Esophagus squamous epithelium (tissue), 5 donors: Measurements from ENCODE around the gene BAZ2A. TPM values are rescaled to one million over a fixed set of nuclear protein-coding genes. Genes with fewer than 3 reads are reported as not detected.

Source experiments
- DNase-seq: peaks from one replicate; lab custom pipeline; 2025; lab: John Stamatoyannopoulos, UW
- H3K27ac ChIP-seq, 4 donors: fragments of 200-600 bp; sonication (generic); one replicate each; pipeline ENCODE4 v1.5.1; 2016 to 2019; ENCODE audit warnings: mild to moderate bottlenecking in 1 of 4
- H3K27me3 ChIP-seq, 4 donors: fragments of 200-600 bp; sonication (generic); 1 replicate in 3 of 4; 2 replicates in 1 of 4; pipeline versions ENCODE4 v1.5.1 to v1.6.0; 2017 to 2021; ENCODE audit warnings: antibody characterized with exemption in 1 of 4
- H3K36me3 ChIP-seq, 3 donors: fragments of 200-600 bp; sonication (generic); one replicate each; pipeline ENCODE4 v1.5.1; 2016 to 2019
- H3K4me1 ChIP-seq, 3 donors: fragments of 200-600 bp; sonication (generic); one replicate each; pipeline ENCODE4 v1.5.1; 2017 to 2019
- H3K4me3 ChIP-seq, 4 donors: fragments of 200-600 bp; sonication (generic); 1 replicate in 3 of 4; 2 replicates in 1 of 4; pipeline ENCODE4 v1.5.1; 2016 to 2019; ENCODE audit warnings: mild to moderate bottlenecking in 2 of 4, moderate library complexity in 1 of 4
- H3K9me3 ChIP-seq, 3 donors: fragments of 200-600 bp; sonication (generic); one replicate each; pipeline ENCODE4 v1.5.1; 2016 to 2019
- CTCF ChIP-seq, 6 experiments: fragments of 450-650 bp in 4 of 6; fragments of 200-600 bp in 2 of 6; sonication (generic) in 2 of 6; IDR thresholded peaks; one replicate each; pipeline ENCODE4 v1.5.1; 2016 to 2019; ENCODE audit warnings: antibody characterized with exemption in 6 of 6, mild to moderate bottlenecking in 4 of 6, moderate library complexity in 4 of 6
- POLR2A ChIP-seq, 4 donors: fragments of 450-650 bp; IDR thresholded peaks; one replicate each; pipeline ENCODE4 v1.6.1; 2017; ENCODE audit warnings: antibody characterized with exemption in 4 of 4, mild to moderate bottlenecking in 4 of 4, moderate library complexity in 3 of 4
- WGBS, 2 donors: methylation state at CpG; one replicate each; pipeline ENCODE4 v1.1.5; 2018; 5-methylcytosine and 5-hydroxymethylcytosine counted together
- intact Hi-C: fragments of 100-400 bp; cut with DNase I; formaldehyde crosslinking; loops from one replicate; pipeline ENCODE4 v1.15.0; 2022
- total RNA-seq, 4 donors: library from RNA; depleted of rRNA; stranded (reverse); fragments of >200 nt; gene quantifications; one replicate each; pipeline ENCODE4 v1.1.0, GENCODE V29; 2016
- donor health status: DM: yes; HTN: yes; CAD: no.

The BAZ2A gene
- total RNA-seq, 4 donors from 2014 or later = 36.7 to 65.3 (median 59.8) TPM

GRCh38 chr12:56644654-56645053 is 14.5 kb upstream of the BAZ2A start:
- H3K36me3 ChIP-seq = peaks cover 31 to 50% (median 42%) of the 10 kb centered on the region in 3 donors
- H3K27me3 ChIP-seq = no peaks in the 10 kb centered on the region
- TF ChIP-seq POLR2A (IDR thresholded peaks at IDR 0.05) (no peak), CTCF (IDR thresholded peaks at IDR 0.05) (no peak)
- H3K4me3 ChIP-seq = peak overlapping the region; percentile 79 to 91 (median 86)
- H3K27ac ChIP-seq = peak overlapping the region; percentile 89 to 97 (median 94)
- H3K9me3 ChIP-seq = no peaks in the 10 kb centered on the region
- intact Hi-C loops = loop anchor here (10.0 kb wide), 1 partner anchor 80 kb away; the partner anchor contains the start of gene NACA
- WGBS, 2 donors = 24% methylated on average over 4 of the region's 4 CpGs
- peaks cover 8 to 59% (median 36%) of the 10 kb centered on the region in 3 donors for H3K4me1 ChIP-seq
- no peak for DNase-seq

- H3K9me3 ChIP-seq = no peaks in the 10 kb centered on the region
- peaks cover 46 to 73% (median 65%) of the 10 kb centered on the region in 3 donors for H3K36me3 ChIP-seq
- no peaks in the 10 kb centered on the region for H3K27me3 ChIP-seq
- H3K4me3 ChIP-seq = no peak overlapping the region
- TF ChIP-seq POLR2A (IDR thresholded peaks at IDR 0.05) (no peak), CTCF (IDR thresholded peaks at IDR 0.05) (no peak)
- intact Hi-C loops = loop anchor here (10.0 kb wide), 1 partner anchor 84 kb away; the partner anchor contains the start of gene NACA
- 67 to 83% methylated on average over 6 of the region's 6 CpGs for WGBS, 2 donors
- DNase-seq = no peak
- H3K4me1 ChIP-seq = peaks cover 11 to 80% (median 45%) of the 10 kb centered on the region in 3 donors
- H3K27ac ChIP-seq = peak overlapping the region in 1 of 4 donors; percentile 14
These were observed 11.1 kb upstream of the BAZ2A start for GRCh38 chr12:56641219-56641618.

GRCh38 chr12:56637621-56638020 is 7.5 kb upstream of the BAZ2A start:
- TF ChIP-seq CTCF (IDR thresholded peaks at IDR 0.05) = no peak
- no peak for TF ChIP-seq POLR2A (IDR thresholded peaks at IDR 0.05)
- H3K4me3 ChIP-seq = no peak overlapping the region
- no peaks in the 10 kb centered on the region for H3K9me3 ChIP-seq
- H3K36me3 ChIP-seq = peaks cover 35 to 53% (median 51%) of the 10 kb centered on the region in 3 donors
- intact Hi-C loops = loop anchor here (5.0 kb wide), 1 partner anchor 50 kb away; the partner anchor contains the start of gene PTGES3
- H3K27me3 ChIP-seq = no peaks in the 10 kb centered on the region
- peaks cover 30 to 87% (median 41%) of the 10 kb centered on the region in 3 donors for H3K4me1 ChIP-seq
- 42 to 47% methylated on average over 2 of the region's 2 CpGs for WGBS, 2 donors
- H3K27ac ChIP-seq = peak overlapping the region; percentile 97 to 99 (median 98)
- no peak for DNase-seq

- WGBS, 2 donors = 5% methylated on average over 8 to 11 of the region's 12 CpGs
- DNase-seq = peak; percentile 77
- no peaks in the 10 kb centered on the region for H3K27me3 ChIP-seq
- H3K9me3 ChIP-seq = no peaks in the 10 kb centered on the region
- H3K4me1 ChIP-seq = peaks cover 37 to 87% (median 41%) of the 10 kb centered on the region in 3 donors
- intact Hi-C loops = loop anchor here (5.0 kb wide), 1 partner anchor 50 kb away; the partner anchor contains the start of gene PTGES3
- H3K36me3 ChIP-seq = peaks cover 28 to 46% (median 44%) of the 10 kb centered on the region in 3 donors
- H3K27ac ChIP-seq = peak overlapping the region; percentile 97 to 99 (median 98)
- TF ChIP-seq CTCF (IDR thresholded peaks at IDR 0.05) (peak; percentile 32 to 61 (median 46)), POLR2A (IDR thresholded peaks at IDR 0.05) (no peak)
- H3K4me3 ChIP-seq = peak overlapping the region; percentile 59 to 95 (median 89)
These were observed 6.8 kb upstream of the BAZ2A start for GRCh38 chr12:56636675-56637540.
